Measurements from ENCODE around the gene MPP4. TPM values are rescaled to one million over a fixed set of nuclear protein-coding genes. Genes with fewer than 3 reads are reported as not detected.

MPP4 gene
- total RNA-seq, 1 experiment from 2014 or later: not detected

DNA sequence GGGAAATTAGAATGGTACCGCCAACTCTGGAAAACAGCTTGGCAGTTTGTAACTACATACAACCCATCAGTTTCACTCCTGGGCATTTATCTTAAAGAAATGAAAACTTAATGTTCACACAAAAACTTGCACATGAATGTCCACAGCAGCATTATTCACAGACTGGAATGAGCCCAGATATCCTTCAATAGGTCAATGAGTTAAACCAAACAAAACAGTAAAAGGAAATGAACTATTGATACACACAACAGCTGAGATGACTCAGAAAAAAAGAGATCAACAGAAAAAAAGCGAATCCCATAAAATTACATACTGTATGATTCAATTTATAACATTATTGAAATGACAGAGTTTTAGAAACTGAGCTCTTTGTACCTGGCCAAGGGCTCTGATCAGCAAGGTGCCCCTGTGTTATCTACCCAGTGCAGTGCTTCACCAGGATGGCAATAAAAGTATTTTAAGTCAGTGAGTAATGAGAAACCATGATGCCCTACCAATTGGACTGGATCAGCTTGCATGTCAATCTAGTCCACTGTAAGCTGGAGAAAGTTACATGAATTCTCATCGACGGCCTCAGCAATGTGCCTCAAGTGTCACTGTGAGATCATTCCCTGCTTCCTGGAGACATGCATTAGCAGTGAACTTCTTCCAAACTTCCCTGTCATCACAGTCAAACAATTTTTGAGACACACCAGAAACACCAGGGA, 77.0 kb downstream of the MPP4 start:
- TF ChIP-seq, protein P1, sequence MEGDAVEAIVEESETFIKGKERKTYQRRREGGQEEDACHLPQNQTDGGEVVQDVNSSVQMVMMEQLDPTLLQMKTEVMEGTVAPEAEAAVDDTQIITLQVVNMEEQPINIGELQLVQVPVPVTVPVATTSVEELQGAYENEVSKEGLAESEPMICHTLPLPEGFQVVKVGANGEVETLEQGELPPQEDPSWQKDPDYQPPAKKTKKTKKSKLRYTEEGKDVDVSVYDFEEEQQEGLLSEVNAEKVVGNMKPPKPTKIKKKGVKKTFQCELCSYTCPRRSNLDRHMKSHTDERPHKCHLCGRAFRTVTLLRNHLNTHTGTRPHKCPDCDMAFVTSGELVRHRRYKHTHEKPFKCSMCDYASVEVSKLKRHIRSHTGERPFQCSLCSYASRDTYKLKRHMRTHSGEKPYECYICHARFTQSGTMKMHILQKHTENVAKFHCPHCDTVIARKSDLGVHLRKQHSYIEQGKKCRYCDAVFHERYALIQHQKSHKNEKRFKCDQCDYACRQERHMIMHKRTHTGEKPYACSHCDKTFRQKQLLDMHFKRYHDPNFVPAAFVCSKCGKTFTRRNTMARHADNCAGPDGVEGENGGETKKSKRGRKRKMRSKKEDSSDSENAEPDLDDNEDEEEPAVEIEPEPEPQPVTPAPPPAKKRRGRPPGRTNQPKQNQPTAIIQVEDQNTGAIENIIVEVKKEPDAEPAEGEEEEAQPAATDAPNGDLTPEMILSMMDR (conservative IDR thresholded peaks at IDR 0.05): no peak
- H3K27me3 ChIP-seq (ENCODE audit: insufficient read depth, low read length): no peaks in the 10 kb centered on the region
- no peak overlapping the region for H2BK120ac ChIP-seq (ENCODE audit: low read depth, low read length, poor library complexity, severe bottlenecking)
- no peaks in the 10 kb centered on the region for H3K79me2 ChIP-seq (ENCODE audit: insufficient read depth, low read length)
- no peaks in the 10 kb centered on the region for H4K20me1 ChIP-seq (ENCODE audit: control insufficient read depth, insufficient read depth, insufficient read length)
- no peaks in the 10 kb centered on the region for H3K27me3 Mint-ChIP-seq (ENCODE audit: low read depth)
- H3K9me3 Mint-ChIP-seq: no peaks in the 10 kb centered on the region
- H3K36me3 Mint-ChIP-seq (ENCODE audit: insufficient read depth in 1 of 3, low read depth in 3 of 3): peaks cover 2 to 23% (median 22%) of the 10 kb centered on the region in 3 experiments
- no peak overlapping the region for H3K23ac ChIP-seq (ENCODE audit: insufficient read length, low read depth, low read length)
- H3K23me2 ChIP-seq (ENCODE audit: insufficient read length, low read depth, low read length, poor library complexity, severe bottlenecking): no peaks in the 10 kb centered on the region
- no peak overlapping the region for H4K5ac ChIP-seq (ENCODE audit: insufficient read length, low read depth, low read length)
- no peak overlapping the region for H3K56ac ChIP-seq (ENCODE audit: insufficient read length, low read depth, low read length)
- H3K14ac ChIP-seq (ENCODE audit: insufficient read depth, low read length): no peak overlapping the region
- DNase-seq: no peak
- no peak overlapping the region for H2AK5ac ChIP-seq (ENCODE audit: insufficient read length, low read length)
- H3K27ac ChIP-seq (ENCODE audit: insufficient read length, low read depth, low read length): no peak overlapping the region
- no peak overlapping the region for H2BK5ac ChIP-seq (ENCODE audit: insufficient read length, low read length)
- no peaks in the 10 kb centered on the region for H3K79me1 ChIP-seq (ENCODE audit: insufficient read depth, low read depth, low read length, poor library complexity, severe bottlenecking)
- no CpG with 5 or more reads among the region's 4 CpGs for WGBS (ENCODE audit: extremely low coverage, insufficient read length, low lambda C conversion rate)
- H3K4me1 Mint-ChIP-seq: no peaks in the 10 kb centered on the region
- H4K91ac ChIP-seq (ENCODE audit: insufficient read length, low read depth, low read length): no peak overlapping the region
- no peak overlapping the region for H2BK20ac ChIP-seq (ENCODE audit: low read depth, low read length, poor library complexity, severe bottlenecking)
- H2BK12ac ChIP-seq (ENCODE audit: insufficient read length, low read depth, low read length): no peak overlapping the region
- H2AFZ ChIP-seq (ENCODE audit: low read length): no peak overlapping the region
- H3K27ac Mint-ChIP-seq: no peak overlapping the region
- H3K18ac ChIP-seq (ENCODE audit: insufficient read length, low read depth, low read length): no peak overlapping the region
- H2BK15ac ChIP-seq (ENCODE audit: low read depth, low read length): no peak overlapping the region
- no peaks in the 10 kb centered on the region for H3K4me1 ChIP-seq (ENCODE audit: insufficient read depth, low read length)
- H3K9ac ChIP-seq (ENCODE audit: extremely low read depth, insufficient read length, low read length): no peak overlapping the region
- H3T11ph ChIP-seq (ENCODE audit: low read length): no peak overlapping the region
- H4K8ac ChIP-seq (replicated peaks; ENCODE audit: insufficient read length, low read depth, low read length): no peak overlapping the region
- no peaks in the 10 kb centered on the region for H3K9me3 ChIP-seq (ENCODE audit: control insufficient read depth, low read depth, low read length)
- H3K4me2 ChIP-seq (ENCODE audit: insufficient read depth, insufficient read length, low read length): no peak overlapping the region
- H3K4me3 Mint-ChIP-seq: no peak overlapping the region
- H3K4ac ChIP-seq (ENCODE audit: low read depth, low read length): no peak overlapping the region
